Brain microvascular endothelial cell (primary cell): Measurements from ENCODE around the gene REG4.

ENCODE experiments used
- DNase-seq: peaks from one replicate; pipeline ENCODE4 v3.0.0-alpha.2; 2020
- H3K27ac ChIP-seq: fragments of 250-450 bp; sonication (Bioruptor Pico); 2 replicates; pipeline ENCODE4 v1.5.1; 2020; ENCODE audit warnings: mild to moderate bottlenecking, moderate library complexity
- H3K27me3 ChIP-seq: fragments of 250-450 bp; sonication (Bioruptor Pico); replicated peaks from 2 replicates; pipeline ENCODE4 v1.5.1; 2020; ENCODE audit warnings: mild to moderate bottlenecking
- H3K36me3 ChIP-seq: fragments of 250-450 bp; sonication (Bioruptor Pico); replicated peaks from 2 replicates; pipeline ENCODE4 v1.5.1; 2020; ENCODE audit warnings: mild to moderate bottlenecking
- H3K4me3 ChIP-seq: 2 replicates; pipeline ENCODE4 v1.5.1; 2011; ENCODE audit warnings: low read depth, mild to moderate bottlenecking, control low read depth, low read length, moderate library complexity
- in situ Hi-C: cut with HindIII; loops from 2 replicates; pipeline ENCODE4 v1.10.0; 2017; ENCODE audit warnings: low sequenced_read_pairs, low pct_ligation_motif_present
- TF ChIP-seq, protein P1 (sequence below): IDR thresholded peaks from 2 replicates; pipeline ENCODE4 v1.5.1; 2011; ENCODE audit warnings: low read depth, mild to moderate bottlenecking, moderate library complexity, low read length, control low read depth, inconsistent platforms; ENCODE audit errors: missing control alignments

REG4 gene

DNA sequence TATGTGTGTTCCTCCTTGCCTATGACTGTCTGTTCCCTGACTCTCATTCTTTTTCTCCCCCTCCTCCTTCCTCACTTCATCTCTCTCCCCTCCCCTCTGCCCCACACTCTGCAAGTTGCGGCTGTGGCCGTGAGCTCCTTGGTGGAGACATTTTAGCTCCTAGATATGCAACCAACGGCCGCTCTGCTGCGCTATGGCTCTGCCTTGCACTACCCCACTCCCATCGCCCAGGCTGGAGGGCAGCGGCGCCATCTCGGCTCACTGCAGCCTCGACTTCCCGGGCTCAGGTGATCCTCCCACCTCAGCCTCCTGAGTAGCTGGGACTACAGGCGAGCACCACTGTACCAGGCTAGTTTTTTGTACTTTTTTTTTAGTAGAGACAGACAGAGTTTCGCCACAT is 5.5 kb downstream of the REG4 start:
- DNase-seq = no peak
- Histone ChIP-seq H3K4me3 (no peak overlapping the region), H3K27me3 (peaks cover 8% of the 10 kb centered on the region), H3K36me3 (no peaks in the 10 kb centered on the region), H3K27ac (no peak overlapping the region)
- TF ChIP-seq, protein P1, sequence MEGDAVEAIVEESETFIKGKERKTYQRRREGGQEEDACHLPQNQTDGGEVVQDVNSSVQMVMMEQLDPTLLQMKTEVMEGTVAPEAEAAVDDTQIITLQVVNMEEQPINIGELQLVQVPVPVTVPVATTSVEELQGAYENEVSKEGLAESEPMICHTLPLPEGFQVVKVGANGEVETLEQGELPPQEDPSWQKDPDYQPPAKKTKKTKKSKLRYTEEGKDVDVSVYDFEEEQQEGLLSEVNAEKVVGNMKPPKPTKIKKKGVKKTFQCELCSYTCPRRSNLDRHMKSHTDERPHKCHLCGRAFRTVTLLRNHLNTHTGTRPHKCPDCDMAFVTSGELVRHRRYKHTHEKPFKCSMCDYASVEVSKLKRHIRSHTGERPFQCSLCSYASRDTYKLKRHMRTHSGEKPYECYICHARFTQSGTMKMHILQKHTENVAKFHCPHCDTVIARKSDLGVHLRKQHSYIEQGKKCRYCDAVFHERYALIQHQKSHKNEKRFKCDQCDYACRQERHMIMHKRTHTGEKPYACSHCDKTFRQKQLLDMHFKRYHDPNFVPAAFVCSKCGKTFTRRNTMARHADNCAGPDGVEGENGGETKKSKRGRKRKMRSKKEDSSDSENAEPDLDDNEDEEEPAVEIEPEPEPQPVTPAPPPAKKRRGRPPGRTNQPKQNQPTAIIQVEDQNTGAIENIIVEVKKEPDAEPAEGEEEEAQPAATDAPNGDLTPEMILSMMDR = no peak
- in situ Hi-C loops = no loop called here

- in situ Hi-C loops = no loop called here
- TF ChIP-seq, protein P1 = no peak
Measured at GRCh38 chr1:119805247-119805646, 6.0 kb downstream of the REG4 start.

DNA sequence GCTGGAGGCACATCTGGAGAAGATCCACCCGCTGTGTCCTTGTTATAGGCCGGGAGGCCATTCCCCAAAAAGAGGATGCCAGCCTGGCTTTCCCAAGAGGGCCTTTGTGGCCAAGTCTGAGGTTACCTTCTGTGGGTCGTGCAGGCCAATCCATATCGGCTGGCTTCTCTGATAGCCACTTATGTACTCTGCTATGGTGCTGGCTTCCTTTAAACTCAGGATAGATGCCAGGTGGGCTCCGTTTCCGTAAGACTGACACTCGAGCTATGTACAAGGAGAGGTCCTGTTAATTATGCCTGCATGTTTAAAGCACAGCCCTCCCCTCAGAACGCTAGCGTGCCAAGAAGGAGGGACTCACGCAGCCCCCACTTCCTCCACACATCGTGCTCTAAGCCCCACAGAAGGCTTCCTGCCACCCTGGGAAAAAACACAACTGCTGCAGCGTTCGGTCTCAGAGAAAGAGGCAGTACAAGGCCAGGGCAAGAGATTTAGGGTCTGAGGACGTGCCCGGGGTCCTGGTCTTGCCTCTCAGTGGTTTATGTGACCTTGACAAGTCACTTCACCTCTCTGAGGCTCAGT is 11.6 kb downstream of the REG4 start:
- Histone ChIP-seq H3K27me3 (no peaks in the 10 kb centered on the region), H3K4me3 (no peak overlapping the region), H3K36me3 (no peaks in the 10 kb centered on the region), H3K27ac (no peak overlapping the region)
- DNase-seq = no peak
- TF ChIP-seq, protein P1 = no peak
- in situ Hi-C loops = no loop called here

More at GRCh38 chr1:119805247-119805646, 6.0 kb downstream of the REG4 start:
- Histone ChIP-seq H3K36me3 (no peaks in the 10 kb centered on the region), H3K4me3 (no peak overlapping the region), H3K27ac (no peak overlapping the region), H3K27me3 (peaks cover 8% of the 10 kb centered on the region)
- DNase-seq = no peak

- TF ChIP-seq, protein P1 = no peak
- no peak for DNase-seq
- H3K27ac ChIP-seq = no peak overlapping the region
- H3K4me3 ChIP-seq = no peak overlapping the region
- in situ Hi-C loops = no loop called here
- no peaks in the 10 kb centered on the region for H3K36me3 ChIP-seq
- H3K27me3 ChIP-seq = no peaks in the 10 kb centered on the region
Measured at GRCh38 chr1:119799003-119799402, 12.3 kb downstream of the REG4 start.

- no peak overlapping the region for H3K27ac ChIP-seq
- TF ChIP-seq, protein P1 = no peak
- no peaks in the 10 kb centered on the region for H3K36me3 ChIP-seq
- in situ Hi-C loops = no loop called here
- no peak for DNase-seq
- H3K27me3 ChIP-seq = no peaks in the 10 kb centered on the region
- H3K4me3 ChIP-seq = no peak overlapping the region
Measured at GRCh38 chr1:119797606-119798005, 13.7 kb downstream of the REG4 start.

DNA sequence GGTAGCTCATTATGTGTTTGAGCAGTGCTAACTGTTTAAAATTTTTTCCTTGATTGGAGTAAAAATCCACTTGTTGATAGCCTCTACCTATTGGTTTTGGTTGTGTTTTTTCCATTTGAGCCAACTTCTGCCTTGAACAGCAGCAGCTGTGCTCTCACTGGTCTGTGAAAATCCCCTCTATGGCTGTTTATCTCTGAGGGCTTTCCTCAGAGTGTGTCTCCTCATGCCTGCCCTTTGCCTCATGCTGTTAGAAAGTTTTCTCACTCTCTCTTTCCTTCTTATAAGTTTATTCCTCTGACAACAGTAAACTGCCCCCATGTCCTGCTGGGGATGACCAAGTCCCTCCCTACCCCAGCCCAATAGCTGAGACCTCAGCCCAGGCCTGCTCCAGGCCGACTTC is 14.1 kb downstream of the REG4 start:
- TF ChIP-seq, protein P1 = no peak
- no peaks in the 10 kb centered on the region for H3K36me3 ChIP-seq
- H3K27me3 ChIP-seq = no peaks in the 10 kb centered on the region
- no peak for DNase-seq
- H3K27ac ChIP-seq = no peak overlapping the region
- in situ Hi-C loops = no loop called here
- H3K4me3 ChIP-seq = no peak overlapping the region
